HG02623 (cell line): ENCODE results near the gene BTN3A1.
"Not testable (repeated sequence)": the region's sequence is repeated elsewhere in the genome, so short reads cannot be mapped to it uniquely, and the experiment has no call there.

ENCODE experiments used
- ATAC-seq: cut with Tn5 transposase; IDR thresholded peaks from one replicate; pipeline ENCODE4 v1.9.1; 2021; ENCODE audit warnings: moderate library complexity; ENCODE audit not compliant: unreplicated experiment

Gene BTN3A1

GRCh38 chr6:26401987-26402658, at the start of gene BTN3A1:
Gene BTN3A1, plus strand, starts transcription at chr6:26402275. Its CDS starts 3,289 bp downstream, at chr6:26405564.
- ATAC-seq: peak; percentile 88

GRCh38 chr6:26352315-26352714, 49.8 kb upstream of the BTN3A1 start:
- no peak for ATAC-seq

- ATAC-seq: no peak
These were observed 47.9 kb upstream of the BTN3A1 start for GRCh38 chr6:26354162-26354561.

GRCh38 chr6:26355366-26355765, 46.7 kb upstream of the BTN3A1 start:
- ATAC-seq: no peak

- not testable (repeated sequence) for ATAC-seq
These were observed 44.5 kb upstream of the BTN3A1 start for GRCh38 chr6:26357543-26357942.

- ATAC-seq: peak; percentile 49
These were observed 43.5 kb upstream of the BTN3A1 start for GRCh38 chr6:26358511-26358981.

GRCh38 chr6:26359765-26360164, 42.3 kb upstream of the BTN3A1 start:
- ATAC-seq: no peak

- ATAC-seq: peak; percentile 38
These were observed 41.3 kb upstream of the BTN3A1 start for GRCh38 chr6:26360451-26361416.

- no peak for ATAC-seq
These were observed 40.5 kb upstream of the BTN3A1 start for GRCh38 chr6:26361544-26361943.

GRCh38 chr6:26362093-26362835, 39.8 kb upstream of the BTN3A1 start:
- no peak for ATAC-seq

GRCh38 chr6:26362836-26363220, 39.2 kb upstream of the BTN3A1 start:
- ATAC-seq: no peak

- ATAC-seq: no peak
These were observed 38.0 kb upstream of the BTN3A1 start for GRCh38 chr6:26363882-26364701.

- no peak for ATAC-seq
These were observed 36.5 kb upstream of the BTN3A1 start for GRCh38 chr6:26365633-26365995.

- ATAC-seq: no peak
These were observed 35.6 kb upstream of the BTN3A1 start for GRCh38 chr6:26366504-26366903.

- ATAC-seq: no peak
These were observed 35.0 kb upstream of the BTN3A1 start for GRCh38 chr6:26367114-26367513.

GRCh38 chr6:26371813-26372212, 30.3 kb upstream of the BTN3A1 start:
- not testable (repeated sequence) for ATAC-seq

- no peak for ATAC-seq
These were observed 29.5 kb upstream of the BTN3A1 start for GRCh38 chr6:26372308-26373144.

- ATAC-seq: no peak
These were observed 26.8 kb upstream of the BTN3A1 start for GRCh38 chr6:26375270-26375669.

GRCh38 chr6:26377719-26378118, 24.4 kb upstream of the BTN3A1 start:
- ATAC-seq: no peak
